K562 (cell line): ENCODE measurements around the gene GAL3ST1. TPM values are rescaled to one million over a fixed set of nuclear protein-coding genes. Genes with fewer than 3 reads are reported as not detected.

Experiments
- ATAC-seq: fragments of 200-7000 bp; cut with Tn5 transposase; 3 replicates; pipeline ENCODE4 v1.9.1; 2020; ENCODE audit warnings: moderate library complexity
- BruUV-seq: library from RNA; stranded (reverse); fragments of 400-500 nt; replicated peaks from 2 replicates; lab custom pipeline; 2021; lab: Mats Ljungman, UMichigan
- CTCF ChIA-PET: fragments of 300-600 bp; formaldehyde crosslinking; extraction: SDS; loops from one replicate; lab custom pipeline; 2021; ENCODE audit warnings: low intra/inter-chr PET ratio; lab: Yijun Ruan, JAX
- POLR2A ChIA-PET: fragments of 300-600, 350-650 bp; sonication (Branson Sonifier 250); formaldehyde crosslinking; extraction: SDS; loops from one replicate; lab custom pipeline; 2021; ENCODE audit warnings: antibody characterized with exemption, inconsistent platforms; lab: Yijun Ruan, JAX
- DNase-seq, 4 experiments: peaks; one replicate each; pipeline versions ENCODE4 v3.0.0 to v3.0.0-alpha.2; 2011 to 2018; ENCODE audit warnings: low spot score in 3 of 4, mixed read lengths in 3 of 4; ENCODE audit errors: extremely low read depth in 1 of 4
- FAIRE-seq: peaks from 2 replicates; lab custom pipeline; 2011; peaks lifted over from hg19 to GRCh38; lab: Jason Lieb, UNC
- H2AFZ ChIP-seq: 2 replicates; pipeline ENCODE4 v1.6.0; 2011; ENCODE audit warnings: low read depth, low read length, control low read depth, inconsistent platforms
- H3K27ac ChIP-seq: fragments of 200-600 bp; 3 replicates; pipeline ENCODE4 v1.8.0; 2011; ENCODE audit warnings: low read depth, mild to moderate bottlenecking, control low read depth, inconsistent platforms, low read length, moderate library complexity, mixed read lengths; ENCODE audit errors: extremely low read depth
- H3K27me3 ChIP-seq, 2 experiments: fragments of 300-600 bp in 1 of 2; 2 replicates in 1 of 2; 3 replicates in 1 of 2; pipeline versions ENCODE4 v1.6.0 to v1.8.0; 2011; ENCODE audit warnings: inconsistent platforms in 2 of 2, low read length in 2 of 2, mild to moderate bottlenecking in 1 of 2, mixed read lengths in 1 of 2, moderate library complexity in 1 of 2; ENCODE audit not compliant: control insufficient read depth in 2 of 2, insufficient read depth in 2 of 2
- H3K36me3 ChIP-seq: fragments of 300-600 bp; 3 replicates; pipeline ENCODE4 v1.8.0; 2011; ENCODE audit warnings: mild to moderate bottlenecking, low read length, inconsistent platforms; ENCODE audit not compliant: control insufficient read depth, insufficient read depth
- H3K4me1 ChIP-seq, 2 experiments: fragments of 200-600 bp in 1 of 2; replicated peaks in 1 of 2; 2 replicates in 1 of 2; 3 replicates in 1 of 2; pipeline versions ENCODE4 v1.5.1 to v1.8.0; 2011; ENCODE audit warnings: inconsistent platforms in 2 of 2, low read length in 2 of 2, mild to moderate bottlenecking in 1 of 2, mixed read lengths in 1 of 2, moderate library complexity in 1 of 2; ENCODE audit not compliant: control insufficient read depth in 2 of 2, insufficient read depth in 2 of 2
- H3K4me2 ChIP-seq: 2 replicates; pipeline ENCODE4 v1.6.1; 2011; ENCODE audit warnings: low read length, control low read depth, inconsistent platforms, mixed read lengths; ENCODE audit not compliant: insufficient read depth
- H3K4me3 ChIP-seq: fragments of 200-600 bp; sonication (generic), shearing (Covaris generic); 2 replicates; pipeline ENCODE4 v1.5.1; 2016; ENCODE audit warnings: control low read depth, inconsistent platforms
- H3K79me2 ChIP-seq: fragments of 200-600 bp; 3 replicates; pipeline ENCODE4 v1.8.0; 2011; ENCODE audit warnings: low read length, inconsistent platforms; ENCODE audit not compliant: control insufficient read depth, insufficient read depth
- H3K9ac ChIP-seq, 2 experiments: 2 replicates each; pipeline versions ENCODE4 v1.6.0 to v1.6.1; 2011; ENCODE audit warnings: low read depth in 2 of 2, low read length in 2 of 2, control low read depth in 1 of 2, inconsistent platforms in 1 of 2, mild to moderate bottlenecking in 1 of 2, mixed read lengths in 1 of 2; ENCODE audit not compliant: insufficient read depth in 1 of 2
- H3K9me1 ChIP-seq: one replicate; pipeline ENCODE4 v1.6.0; 2011; ENCODE audit warnings: inconsistent platforms, mild to moderate bottlenecking, low read length, moderate library complexity; ENCODE audit not compliant: control insufficient read depth, insufficient read depth
- H3K9me3 ChIP-seq: replicated peaks from 2 replicates; pipeline ENCODE4 v1.5.1; 2011; ENCODE audit warnings: low read depth, low read length, inconsistent platforms; ENCODE audit not compliant: control insufficient read depth, insufficient read depth
- H4K20me1 ChIP-seq: replicated peaks from 2 replicates; pipeline ENCODE4 v1.6.1; 2011; ENCODE audit warnings: low read length, inconsistent platforms, mixed read lengths; ENCODE audit not compliant: control insufficient read depth, insufficient read depth
- EGR1 ChIP-seq: fragments of 450-650 bp; conservative IDR thresholded peaks from 2 replicates; pipeline ENCODE4 v1.6.1; 2017; ENCODE audit warnings: mild to moderate bottlenecking
- ELF4 ChIP-seq: fragments of 450-650 bp; formaldehyde crosslinking; IDR thresholded peaks from 2 replicates; pipeline ENCODE4 v1.4.0; 2022; ENCODE audit warnings: missing genetic modification characterization
- GTF2F1 ChIP-seq: IDR thresholded peaks from 2 replicates; pipeline ENCODE4 v1.6.1; 2011; ENCODE audit warnings: low read depth, low read length, improper control_type of control experiment
- PRPF4 ChIP-seq: fragments of 200-400 bp; formaldehyde crosslinking; IDR thresholded peaks from one replicate; pipeline ENCODE4 v1.6.1; 2017; ENCODE audit warnings: low read length, low read depth, mild to moderate bottlenecking; ENCODE audit not compliant: insufficient read depth, poor library complexity, severe bottlenecking
- ZBTB7A ChIP-seq: IDR thresholded peaks from 2 replicates; pipeline ENCODE4 v1.6.1; 2011; ENCODE audit warnings: low read depth, mild to moderate bottlenecking, low read length, moderate library complexity, borderline replicate concordance; ENCODE audit not compliant: control insufficient read depth
- ZNF324 ChIP-seq: fragments of 250-450 bp; sonication (Bioruptor Pico); IDR thresholded peaks from 2 replicates; pipeline ENCODE4 v1.4.0; 2020; ENCODE audit warnings: mild to moderate bottlenecking
- WGBS: fragments of 100-300 bp; shearing (Covaris generic); methylation state at CpG from one replicate; pipeline ENCODE4 v1.1.6; 2016; ENCODE audit warnings: low coverage, mixed read lengths; ENCODE audit not compliant: insufficient coverage; ENCODE audit errors: missing lambda C conversion rate; 5-methylcytosine and 5-hydroxymethylcytosine counted together
- in situ Hi-C: fragments of 300-500 bp; cut with MboI; formaldehyde crosslinking; loops from 4 replicates; pipeline ENCODE4 v1.15.0; 2018; ENCODE audit warnings: inconsistent platforms, mixed read lengths
- intact Hi-C: fragments of 100-400 bp; cut with micrococcal nuclease; formaldehyde crosslinking; loops from 2 replicates; pipeline ENCODE4 v1.14.2; 2022
- polyA plus RNA-seq, 8 experiments: library from polyadenylated mRNA; depleted of rRNA in 4 of 8; stranded (reverse) in 5 of 8; unstranded in 3 of 8; fragments of >200 nt; fragmentation: Nextera tagmentation in 2 of 8; fragmentation: Illumina TruSeq in 1 of 8; extraction: Ambion mirVana in 2 of 8; extraction: Trizol in 1 of 8; gene quantifications; 2 replicates each; pipeline versions ENCODE4 v1.2.1 to v1.2.3, GENCODE V29; 2011 to 2014; ENCODE audit warnings: inconsistent platforms in 1 of 8, missing spikeins in 1 of 8
- total RNA-seq, 7 experiments: library from RNA; depleted of rRNA in 6 of 7; stranded (reverse); fragments of >200 nt in 6 of 7; fragmentation: Illumina TruSeq in 2 of 7; extraction: Trizol in 2 of 7; gene quantifications; 2 replicates each; pipeline versions ENCODE4 v1.2.1 to v1.2.3, GENCODE V29; 2011 to 2021; ENCODE audit warnings: low replicate concordance in 1 of 7
- TF ChIP-seq, protein P1 (sequence below): sonication (generic); formaldehyde crosslinking; IDR thresholded peaks from 2 replicates; pipeline ENCODE4 v1.8.1; 2023; ENCODE audit warnings: mild to moderate bottlenecking, missing genetic modification reagents
- TF ChIP-seq, protein P2 (sequence below): fragments of 450-650 bp; IDR thresholded peaks from 2 replicates; pipeline ENCODE4 v1.7.0; 2016; ENCODE audit warnings: borderline replicate concordance

The GAL3ST1 gene
- total and polyA plus RNA-seq, 9 of the 15 experiments (the other 6 are each of a cell fraction or from before 2014, with no cell fraction given) = 0.03 to 1.9 (median 0.33) TPM; not detected in 1

DNA sequence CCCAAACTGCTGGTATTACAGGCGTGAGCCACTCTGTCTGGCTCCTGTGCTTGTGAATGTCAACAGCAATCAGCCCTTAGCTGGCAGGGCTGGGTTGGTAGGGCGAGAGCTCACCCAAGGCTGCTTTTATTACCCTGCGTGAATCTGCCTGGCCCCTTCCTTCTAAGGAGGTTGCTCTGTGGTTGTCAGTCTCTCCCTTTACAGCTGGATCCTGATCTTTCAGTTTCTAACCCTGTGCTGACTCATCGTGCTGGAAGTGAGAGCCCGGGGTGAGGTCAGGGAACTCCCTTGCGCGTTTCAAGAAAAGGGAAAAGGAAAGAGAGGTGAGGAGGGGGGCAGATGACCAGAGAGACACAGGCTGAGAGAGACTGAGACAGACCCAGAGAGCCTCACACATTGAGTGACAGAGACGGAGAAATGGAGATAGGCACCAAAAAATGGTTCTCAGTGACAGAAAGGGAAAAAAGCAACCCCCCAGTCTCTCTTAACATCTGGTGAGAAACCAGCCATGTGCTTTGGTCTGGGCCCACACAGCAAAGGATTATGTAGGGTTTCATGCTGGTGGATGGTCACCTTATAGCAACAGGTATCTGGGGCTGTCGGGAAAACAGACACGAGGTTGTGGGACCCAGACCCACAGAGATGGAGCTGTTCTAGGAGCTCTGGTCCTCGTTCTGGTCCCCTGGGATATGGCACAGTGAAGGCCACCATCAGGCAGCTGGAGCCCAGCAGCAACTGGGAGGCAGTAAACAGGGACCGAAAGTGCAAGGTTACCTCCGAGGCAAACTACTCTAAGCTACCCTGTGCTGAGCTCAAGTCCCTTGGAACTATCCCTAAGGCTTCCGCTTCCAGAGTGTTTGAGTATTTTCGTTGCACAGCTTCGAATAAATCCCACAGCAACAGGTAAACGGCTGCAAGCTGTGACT, 35.1 kb upstream of the GAL3ST1 start (continued):
- TF ChIP-seq, protein P1, sequence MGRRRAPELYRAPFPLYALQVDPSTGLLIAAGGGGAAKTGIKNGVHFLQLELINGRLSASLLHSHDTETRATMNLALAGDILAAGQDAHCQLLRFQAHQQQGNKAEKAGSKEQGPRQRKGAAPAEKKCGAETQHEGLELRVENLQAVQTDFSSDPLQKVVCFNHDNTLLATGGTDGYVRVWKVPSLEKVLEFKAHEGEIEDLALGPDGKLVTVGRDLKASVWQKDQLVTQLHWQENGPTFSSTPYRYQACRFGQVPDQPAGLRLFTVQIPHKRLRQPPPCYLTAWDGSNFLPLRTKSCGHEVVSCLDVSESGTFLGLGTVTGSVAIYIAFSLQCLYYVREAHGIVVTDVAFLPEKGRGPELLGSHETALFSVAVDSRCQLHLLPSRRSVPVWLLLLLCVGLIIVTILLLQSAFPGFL = no peak
- TF ChIP-seq ELF4 (no peak), GTF2F1 (no peak)

DNA sequence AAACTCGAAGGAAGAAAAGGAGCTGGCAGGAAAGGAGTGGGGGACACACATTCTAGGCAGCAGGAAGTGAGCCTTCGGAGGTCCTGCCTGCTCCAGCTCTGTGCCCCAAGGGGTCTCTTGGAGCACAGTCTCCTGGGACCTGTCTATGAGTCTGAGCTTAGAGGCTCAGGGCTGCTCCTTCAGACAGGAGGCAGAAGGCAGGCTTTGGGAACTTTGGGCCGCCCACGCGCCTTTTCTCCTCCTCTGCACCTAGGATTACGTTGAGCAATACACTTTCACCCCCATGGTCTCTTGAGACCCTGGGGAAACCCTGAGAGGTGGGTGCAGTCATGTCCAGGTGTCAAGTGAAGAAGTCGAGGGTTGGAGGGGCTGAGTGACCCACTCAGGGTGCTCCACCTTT, 33.5 kb upstream of the GAL3ST1 start:
- ATAC-seq (no peak), DNase-seq (no peak), FAIRE-seq (no peak)
- TF ChIP-seq, protein P2, sequence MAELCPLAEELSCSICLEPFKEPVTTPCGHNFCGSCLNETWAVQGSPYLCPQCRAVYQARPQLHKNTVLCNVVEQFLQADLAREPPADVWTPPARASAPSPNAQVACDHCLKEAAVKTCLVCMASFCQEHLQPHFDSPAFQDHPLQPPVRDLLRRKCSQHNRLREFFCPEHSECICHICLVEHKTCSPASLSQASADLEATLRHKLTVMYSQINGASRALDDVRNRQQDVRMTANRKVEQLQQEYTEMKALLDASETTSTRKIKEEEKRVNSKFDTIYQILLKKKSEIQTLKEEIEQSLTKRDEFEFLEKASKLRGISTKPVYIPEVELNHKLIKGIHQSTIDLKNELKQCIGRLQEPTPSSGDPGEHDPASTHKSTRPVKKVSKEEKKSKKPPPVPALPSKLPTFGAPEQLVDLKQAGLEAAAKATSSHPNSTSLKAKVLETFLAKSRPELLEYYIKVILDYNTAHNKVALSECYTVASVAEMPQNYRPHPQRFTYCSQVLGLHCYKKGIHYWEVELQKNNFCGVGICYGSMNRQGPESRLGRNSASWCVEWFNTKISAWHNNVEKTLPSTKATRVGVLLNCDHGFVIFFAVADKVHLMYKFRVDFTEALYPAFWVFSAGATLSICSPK = no peak
- TF ChIP-seq ZNF324 (CRISPR knock-in tag) (no peak), PRPF4 (no peak), ZBTB7A (peak; percentile 19; the same call in 1 of the 2 replicates), EGR1 (peak; percentile 73)
- ChIA-PET CTCF (no interaction called here), POLR2A (interaction anchor here (0.5 to 2.8 kb wide), 6 partner anchors 8 to 184 kb away, joined by 3 to 17 read pairs (median 4); no protein-coding TSS in a partner anchor)
- Histone ChIP-seq H3K9ac (peak overlapping the region in 1 of 2 experiments; percentile 75; a peak in 2 of 4 replicates), H3K27ac (peak overlapping the region; percentile 32; the same call in 1 of the 3 replicates), H3K27me3 (no peaks in the 10 kb centered on the region), H3K4me3 (no peak overlapping the region), H3K4me2 (peak overlapping the region; percentile 16; the same call in 1 of the 2 replicates), H2AFZ (peak overlapping the region; percentile 93), H3K79me2 (no peaks in the 10 kb centered on the region), H3K36me3 (no peaks in the 10 kb centered on the region), H4K20me1 (no peaks in the 10 kb centered on the region), H3K9me1 (no peaks in the 10 kb centered on the region), H3K9me3 (no peaks in the 10 kb centered on the region), H3K4me1 (peaks cover 21 to 41% of the 10 kb centered on the region in 2 experiments)
- no TSS peak for BruUV-seq
- in situ Hi-C loops = loop anchor here (10.0 kb wide), 1 partner anchor 323 kb away; the partner anchor contains the start of gene CASTOR1
- 65% methylated on average over 3 of the region's 7 CpGs for WGBS
- intact Hi-C loops = no loop called here
